Heart right ventricle (tissue), 16 donors: Measurements from ENCODE around the gene PRR19. TPM values are rescaled to one million over a fixed set of nuclear protein-coding genes. Genes with fewer than 3 reads are reported as not detected.

Experiments
- ATAC-seq, 8 donors: fragments of 200-7000 bp; cut with Tn5 transposase; one replicate each; pipeline ENCODE4 v1.9.1; 2020; ENCODE audit warnings: mild to moderate bottlenecking in 8 of 8, moderate library complexity in 8 of 8, moderate number of reproducible peaks in 1 of 8
- DNase-seq, 2 donors: peaks; one replicate each; pipeline ENCODE4 v3.0.0-alpha.2; 2020
- H3K27ac ChIP-seq, 10 donors: fragments of 200-600 bp; sonication (generic) in 2 of 10; one replicate each; pipeline versions ENCODE4 v1.5.0 to v1.8.0; 2020 to 2022; ENCODE audit warnings: mild to moderate bottlenecking in 3 of 10
- H3K27me3 ChIP-seq, 7 donors: fragments of 200-600 bp; one replicate each; pipeline ENCODE4 v1.8.0; 2021 to 2022; ENCODE audit warnings: mild to moderate bottlenecking in 2 of 7
- H3K36me3 ChIP-seq, 9 donors: fragments of 200-600 bp; sonication (generic) in 1 of 9; one replicate each; pipeline versions ENCODE4 v1.5.0 to v1.8.0; 2020 to 2022; ENCODE audit warnings: mild to moderate bottlenecking in 2 of 9
- H3K4me1 ChIP-seq, 9 donors: fragments of 200-600 bp; sonication (generic) in 1 of 9; one replicate each; pipeline versions ENCODE4 v1.5.0 to v1.8.0; 2020 to 2022; ENCODE audit warnings: mild to moderate bottlenecking in 4 of 9
- H3K4me3 ChIP-seq, 10 donors: fragments of 200-600 bp; sonication (generic) in 2 of 10; one replicate each; pipeline versions ENCODE4 v1.5.0 to v1.8.0; 2020 to 2022; ENCODE audit warnings: mild to moderate bottlenecking in 7 of 10, moderate library complexity in 2 of 10
- H3K9me3 ChIP-seq, 11 donors: fragments of 200-600 bp in 10 of 11; sonication (generic) in 2 of 11; one replicate each; pipeline versions ENCODE4 v1.5.0 to v1.8.0; 2013 to 2022; ENCODE audit warnings: mild to moderate bottlenecking in 2 of 11, control low read depth in 1 of 11, moderate library complexity in 1 of 11
- CTCF ChIP-seq, 9 donors: fragments of 200-600 bp; sonication (generic) in 2 of 9; IDR thresholded peaks; one replicate each; pipeline versions ENCODE4 v1.5.0 to v1.8.0; 2021 to 2022; ENCODE audit warnings: antibody characterized with exemption in 9 of 9, mild to moderate bottlenecking in 5 of 9, moderate library complexity in 1 of 9
- WGBS, 2 donors: extraction: QIAGEN DNeasy Blood & Tissue Kit; methylation state at CpG; one replicate each; pipeline ENCODE4 v1.1.7; 2013; ENCODE audit warnings: inconsistent platforms in 1 of 2; 5-methylcytosine and 5-hydroxymethylcytosine counted together
- intact Hi-C, 10 donors: fragments of 100-400 bp; cut with DNase I; formaldehyde crosslinking; loops; one replicate each; pipeline versions ENCODE4 v1.11.1 to v1.14.2; 2022
- polyA plus RNA-seq, 2 donors: library from polyadenylated mRNA; stranded (reverse); fragments of 200-250 nt; gene quantifications; one replicate each; pipeline ENCODE4 v1.2.3, GENCODE V29; 2013
- total RNA-seq, 10 donors: library from RNA; stranded (reverse); fragmentation: NEBNext Ultra II Directional in 3 of 10; extraction: Animal tissue kit (Norgen Biotek cat#: 25700) in 3 of 10; gene quantifications; one replicate each; pipeline versions ENCODE4 v1.2.1 to v1.2.4, GENCODE V29; 2021 to 2023
- donor health status: Arrhythmogenic right ventricular cardiomyopathy.
- donor health status: ischemic (EF 13 %, LVEDD 7.1; RV severe dilation, severe dysfunction).
- donor health status: healthy with polysubstance abuse.
- donor health status: DM: no; HTN: yes; CAD: no.
- donor health status: DM: no; HTN: no; CAD: no.
- donor health status: ischemic (EF 25% LVEDD 6.9; RV normal size, moderate dysfunction).
- donor health status: ischemic (EF 25% LVEDD 5.7; RV mildly dilated, moderate dysfunction).
- donor health status: healthy.
- donor health status: DM: yes; HTN: yes; CAD: no.
- donor health status: Ischemic cardiomyopathy.
- donor health status: ischemic (EF 35%, LVEDD 5.7; RV mildly dilated, moderate dysfunction).
- donor health status: nonischemic (EF 11% LVEDD 7.7; RV severe dilation, severe dysfunction).
- donor health status: DM: yes; HTN: yes; CAD: no.
- donor health status: PGD.
- donor health status: ischemic (EF 29% LVEDD 5.4; RV normal size, mild dysfunction).
- donor health status: nonischemic (EF 23%, LVEDD 6.1; RV moderate dilation, normal function).

Gene PRR19
- total and polyA plus RNA-seq, 12 donors, result 0.16 to 0.21 (median 0.18) TPM; not detected in 7

- H3K36me3 ChIP-seq, result peaks cover 0 to 48% (median 27%) of the 10 kb centered on the region in 9 donors
- 46 to 47% methylated on average over 3 of the region's 3 CpGs for WGBS, 2 donors
- ATAC-seq (no peak), DNase-seq (no peak)
- intact Hi-C loops, result no loop called here
- no peak for TF ChIP-seq CTCF (IDR thresholded peaks at IDR 0.05)
- no peaks in the 10 kb centered on the region for H3K9me3 ChIP-seq
- peaks cover 29 to 54% (median 45%) of the 10 kb centered on the region in 9 donors for H3K4me1 ChIP-seq
- H3K27ac ChIP-seq, result peak overlapping the region; percentile 70 to 99 (median 87)
- H3K27me3 ChIP-seq, result no peaks in the 10 kb centered on the region
- peak overlapping the region in 9 of 10 donors; percentile 43 to 66 (median 63) for H3K4me3 ChIP-seq
These were observed 30.9 kb upstream of the PRR19 start for GRCh38 chr19:42271045-42271419.

- DNase-seq (no peak), ATAC-seq (no peak)
- Histone ChIP-seq H3K36me3 (peaks cover 0 to 54% (median 27%) of the 10 kb centered on the region in 9 donors), H3K4me3 (no peak overlapping the region), H3K27me3 (no peaks in the 10 kb centered on the region), H3K27ac (peak overlapping the region in 7 of 10 donors; percentile 78 to 99 (median 95)), H3K4me1 (peaks cover 36 to 64% (median 55%) of the 10 kb centered on the region in 9 donors), H3K9me3 (no peaks in the 10 kb centered on the region)
- no peak for TF ChIP-seq CTCF (IDR thresholded peaks at IDR 0.05)
- intact Hi-C loops, result no loop called here
- 87 to 90% methylated on average over 35 of the region's 35 CpGs for WGBS, 2 donors
These were observed 29.9 kb upstream of the PRR19 start for GRCh38 chr19:42271861-42272534.

DNA sequence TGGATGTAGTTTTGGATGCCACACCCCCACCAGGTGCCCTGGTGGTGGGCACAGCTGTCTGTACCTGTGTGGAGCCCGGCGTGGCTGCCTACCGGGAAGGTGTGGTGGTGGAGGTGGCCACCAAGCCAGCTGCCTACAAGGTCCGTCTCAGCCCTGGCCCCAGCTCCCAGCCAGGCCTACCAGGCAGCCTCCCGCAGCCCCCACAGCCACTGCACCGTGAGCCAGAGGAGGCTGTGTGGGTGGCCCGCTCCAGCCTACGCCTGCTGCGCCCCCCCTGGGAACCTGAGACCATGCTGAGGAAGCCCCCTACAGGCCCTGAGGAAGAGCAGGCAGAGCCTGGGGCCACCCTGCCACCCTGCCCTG lies 29.4 kb upstream of the PRR19 start:
- Histone ChIP-seq H3K4me1 (peaks cover 41 to 66% (median 59%) of the 10 kb centered on the region in 9 donors), H3K9me3 (no peaks in the 10 kb centered on the region), H3K36me3 (peaks cover 0 to 54% (median 27%) of the 10 kb centered on the region in 9 donors), H3K4me3 (no peak overlapping the region), H3K27me3 (no peaks in the 10 kb centered on the region), H3K27ac (peak overlapping the region in 1 of 10 donors; percentile 95)
- DNase-seq, result no peak
- no peak for TF ChIP-seq CTCF (IDR thresholded peaks at IDR 0.05)
- ATAC-seq, result no peak
- intact Hi-C loops, result no loop called here
- 82 to 86% methylated on average over 9 of the region's 9 CpGs for WGBS, 2 donors

DNA sequence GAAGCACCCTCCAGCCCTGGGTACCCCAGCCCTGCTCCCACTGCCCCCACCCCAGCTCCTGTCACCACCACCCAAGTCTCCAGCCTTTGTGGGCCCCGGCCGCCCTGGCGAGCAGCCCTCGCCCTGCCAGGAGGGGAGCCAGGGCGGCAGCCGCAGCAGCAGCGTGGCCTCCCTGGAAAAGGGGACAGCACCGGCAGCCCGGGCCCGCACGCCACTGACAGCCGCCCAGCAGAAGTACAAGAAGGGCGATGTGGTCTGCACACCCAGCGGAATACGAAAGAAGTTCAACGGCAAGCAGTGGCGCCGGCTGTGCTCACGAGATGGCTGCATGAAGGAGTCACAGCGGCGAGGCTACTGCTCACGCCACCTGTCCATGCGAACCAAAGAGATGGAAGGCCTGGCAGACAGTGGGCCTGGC lies 28.9 kb upstream of the PRR19 start:
- WGBS, 2 donors, result 97 to 98% methylated on average over 23 of the region's 23 CpGs
- H3K4me3 ChIP-seq, result no peak overlapping the region
- DNase-seq (no peak), ATAC-seq (no peak)
- H3K27ac ChIP-seq, result no peak overlapping the region
- no peaks in the 10 kb centered on the region for H3K9me3 ChIP-seq
- H3K36me3 ChIP-seq, result peaks cover 0 to 54% (median 27%) of the 10 kb centered on the region in 9 donors
- intact Hi-C loops, result no loop called here
- H3K4me1 ChIP-seq, result peaks cover 41 to 67% (median 61%) of the 10 kb centered on the region in 9 donors
- no peaks in the 10 kb centered on the region for H3K27me3 ChIP-seq
- no peak for TF ChIP-seq CTCF (IDR thresholded peaks at IDR 0.05)
